Right cardiac atrium (tissue), 5 donors: Measurements from ENCODE around the gene ATG10. TPM values are rescaled to one million over a fixed set of nuclear protein-coding genes. Genes with fewer than 3 reads are reported as not detected.

Source experiments
- ATAC-seq, 2 donors: fragments of 200-7000 bp; cut with Tn5 transposase; one replicate each; pipeline versions ENCODE4 v1.8.0 to v1.9.1; 2020; ENCODE audit warnings: moderate library complexity in 2 of 2, mild to moderate bottlenecking in 1 of 2
- DNase-seq, 3 donors: peaks; one replicate each; pipeline ENCODE4 v3.0.0-alpha.2; 2020
- H3K27ac ChIP-seq: one replicate; pipeline ENCODE4 v1.5.1; 2013; ENCODE audit warnings: mild to moderate bottlenecking, low read length, control low read depth, moderate library complexity
- H3K27me3 ChIP-seq: one replicate; pipeline ENCODE4 v1.6.1; 2013; ENCODE audit not compliant: control insufficient read depth, insufficient read depth
- H3K4me1 ChIP-seq: one replicate; pipeline ENCODE4 v1.6.1; 2013; ENCODE audit warnings: low read length; ENCODE audit not compliant: control insufficient read depth, insufficient read depth
- H3K4me3 ChIP-seq: one replicate; pipeline ENCODE4 v1.5.1; 2013; ENCODE audit warnings: low read length, control low read depth
- H3K9me3 ChIP-seq: one replicate; pipeline ENCODE4 v1.6.1; 2013; ENCODE audit warnings: low read length; ENCODE audit not compliant: control insufficient read depth
- WGBS: extraction: QIAGEN DNeasy Blood & Tissue Kit; methylation state at CpG from one replicate; pipeline ENCODE4 v1.1.7; 2013; 5-methylcytosine and 5-hydroxymethylcytosine counted together
- intact Hi-C, 4 donors: fragments of 100-400 bp; cut with DNase I; formaldehyde crosslinking; loops; one replicate each; pipeline versions ENCODE4 v1.11.0 to v1.14.0; 2022 to 2023
- long read RNA-seq, 4 donors: library from polyadenylated mRNA; unstranded; transcript quantifications; one replicate each; pipeline ENCODE4 v2.0.0, GENCODE V29; 2020 to 2021
- polyA plus RNA-seq: library from polyadenylated mRNA; stranded (reverse); fragments of 200-250 nt; gene quantifications from one replicate; pipeline ENCODE4 v1.2.3, GENCODE V29; 2013
- total RNA-seq, 4 donors: library from RNA; stranded (reverse); fragmentation: NEBNext Ultra II Directional; extraction: Animal tissue kit (Norgen Biotek cat#: 25700); gene quantifications; one replicate each; pipeline ENCODE4 v1.2.1, GENCODE V29; 2021
- donor health status: healthy with polysubstance abuse.
- donor health status: DM: no; HTN: yes; CAD: no.
- donor health status: DM: no; HTN: no; CAD: no.
- donor health status: DM: no; HTN: yes; CAD: no; lungs with severe emphysema.
- donor health status: DM: yes; HTN: yes; CAD: no.

The ATG10 gene
- total RNA-seq (1 to 10 TPM; 4.8 to 7.6 (median 5.2) TPM), polyA plus RNA-seq (5.3 TPM)
- long read RNA-seq, donor 1, partial matches to known transcripts = 2 of 23 reads
- long read RNA-seq, donor 1, other reads (novel, unspliced or antisense) = 14 of 23 reads
- long read RNA-seq, donor 2, partial matches to known transcripts = 0 of 1 reads
- long read RNA-seq, donor 2, other reads (novel, unspliced or antisense) = 0 of 1 reads
- long read RNA-seq, donor 3, transcript ATG10-201 (8 exons, 3,033 nt) = major isoform, 7 of 25 reads
- long read RNA-seq, donor 3, partial matches to known transcripts = 1 of 25 reads
- long read RNA-seq, donor 3, other reads (novel, unspliced or antisense) = 14 of 25 reads
- long read RNA-seq, donor 4, partial matches to known transcripts = 0 of 2 reads
- long read RNA-seq, donor 4, other reads (novel, unspliced or antisense) = 0 of 2 reads

DNA sequence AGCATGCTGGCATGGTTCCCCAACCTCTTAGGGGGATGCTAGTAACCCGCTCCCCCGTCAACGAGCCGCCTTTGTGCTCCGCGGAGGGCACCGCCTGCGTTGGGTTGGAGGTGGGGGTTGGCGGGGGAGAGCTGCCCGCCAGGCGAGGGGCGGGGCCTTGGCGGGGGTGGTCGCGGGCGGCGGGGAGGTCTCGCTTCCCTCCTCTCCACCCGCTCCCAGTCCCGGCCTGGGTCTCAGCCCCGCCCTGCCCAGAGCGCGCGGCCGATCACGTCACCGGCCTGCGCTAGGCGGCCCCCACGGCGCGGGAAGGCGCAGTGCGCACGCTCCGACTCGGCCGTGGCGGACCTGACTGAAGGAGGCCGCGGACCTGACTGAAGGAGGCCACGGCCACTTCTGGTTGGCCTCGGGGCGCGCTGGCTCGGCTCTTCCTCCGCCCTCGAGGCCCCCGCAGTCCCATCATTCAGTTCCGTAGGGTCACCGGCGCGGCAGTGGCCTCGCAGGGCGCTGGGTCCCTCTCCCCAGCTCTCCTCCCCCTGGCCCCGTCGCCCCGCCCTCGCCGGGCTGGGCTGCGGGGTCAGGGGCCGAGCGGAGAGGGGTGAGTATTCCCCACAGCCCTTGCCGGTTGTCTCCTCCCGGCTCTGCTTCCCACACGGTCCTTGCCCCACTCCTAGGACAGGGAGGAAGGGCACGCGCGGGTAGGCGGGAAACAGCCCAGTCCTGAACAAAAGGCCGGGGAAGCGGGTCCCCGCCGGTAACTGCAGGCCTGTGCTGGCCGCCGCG, at the start of gene ATG10:
Gene ATG10 (plus strand): TSS at position 312 of the 780 bp plus-strand sequence. CDS start 15,548 bp downstream, outside the sequence.
- H3K27ac ChIP-seq = peak within 1 kb of the TSS; percentile 92
- under 1% methylated on average over 77 of the region's 77 CpGs for WGBS
- intact Hi-C loops = loop anchor here in 2 of 4 donors (5.0 kb wide), 1 partner anchor 120 kb away; no protein-coding TSS in a partner anchor

DNA sequence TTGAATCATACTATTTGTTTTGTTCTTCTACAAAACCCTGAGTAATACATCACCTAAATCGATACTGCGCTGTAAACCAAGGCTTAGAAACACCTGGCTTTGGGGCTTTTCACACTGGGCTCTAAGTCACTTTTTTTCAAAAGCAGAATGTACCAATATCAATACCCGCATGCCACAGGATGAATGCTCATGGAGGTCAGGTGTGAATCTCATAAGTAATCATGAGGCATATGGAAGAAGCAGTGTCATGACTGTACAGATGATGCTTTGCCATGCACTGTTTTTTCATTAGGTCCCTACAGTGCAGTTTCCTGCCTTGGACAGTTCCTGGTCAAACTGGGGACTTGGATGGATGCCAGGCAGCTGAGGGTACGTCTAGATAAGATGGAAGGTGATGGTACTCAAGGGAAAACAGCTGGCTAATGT, 49.0 kb upstream of the ATG10 start:
- Histone ChIP-seq H3K27ac (no peak overlapping the region), H3K4me3 (no peak overlapping the region), H3K4me1 (no peaks in the 10 kb centered on the region), H3K9me3 (no peaks in the 10 kb centered on the region), H3K27me3 (no peaks in the 10 kb centered on the region)
- ATAC-seq (no peak), DNase-seq (no peak)
- WGBS = 68% methylated on average over 4 of the region's 4 CpGs
- intact Hi-C loops = no loop called here

More for the DNA sequence above, at the start of gene ATG10:
- Histone ChIP-seq H3K9me3 (no peaks in the 10 kb centered on the region), H3K27me3 (no peaks in the 10 kb centered on the region), H3K4me1 (no peaks in the 10 kb centered on the region), H3K4me3 (peak within 1 kb of the TSS; percentile 50)
- DNase-seq = peak; percentile 93 to 98 (median 97)
- ATAC-seq = peak; percentile 100

DNA sequence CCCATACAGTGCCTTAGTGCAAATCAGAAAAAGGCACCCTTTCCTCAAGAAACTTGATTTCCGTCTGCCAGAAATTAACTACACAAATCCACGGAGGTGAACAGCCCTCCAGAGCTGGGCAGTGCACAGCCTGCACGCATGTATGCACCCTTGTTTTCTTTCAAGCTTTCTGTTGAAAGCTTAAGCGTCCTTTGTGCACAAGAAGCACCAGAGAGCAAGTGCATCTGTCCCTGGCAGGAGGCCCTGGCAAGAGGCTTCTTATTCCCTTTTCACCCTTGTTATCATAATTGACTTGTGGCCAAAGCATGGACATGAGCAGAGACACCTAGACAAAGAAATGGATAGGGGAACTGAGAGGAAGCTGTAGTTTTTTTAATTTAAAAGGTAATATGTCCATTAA, 47.4 kb upstream of the ATG10 start:
- ATAC-seq (peak; percentile 55 to 68), DNase-seq (peak; percentile 16 to 74 (median 58))
- 25% methylated on average over 4 of the region's 4 CpGs for WGBS

GRCh38 chr5:81925009-81925408, 46.8 kb upstream of the ATG10 start:
- DNase-seq = no peak
- no peak overlapping the region for H3K27ac ChIP-seq
- H3K4me3 ChIP-seq = no peak overlapping the region
- no peak for ATAC-seq
- H3K4me1 ChIP-seq = peaks cover 1% of the 10 kb centered on the region
- WGBS = 80% methylated on average over 4 of the region's 4 CpGs
- no peaks in the 10 kb centered on the region for H3K9me3 ChIP-seq
- H3K27me3 ChIP-seq = no peaks in the 10 kb centered on the region
- intact Hi-C loops = no loop called here

More for the DNA sequence above, 47.4 kb upstream of the ATG10 start:
- H3K4me3 ChIP-seq = no peak overlapping the region
- no peaks in the 10 kb centered on the region for H3K9me3 ChIP-seq
- H3K27me3 ChIP-seq = no peaks in the 10 kb centered on the region
- H3K4me1 ChIP-seq = peaks cover 1% of the 10 kb centered on the region
- no peak overlapping the region for H3K27ac ChIP-seq
- intact Hi-C loops = no loop called here

DNA sequence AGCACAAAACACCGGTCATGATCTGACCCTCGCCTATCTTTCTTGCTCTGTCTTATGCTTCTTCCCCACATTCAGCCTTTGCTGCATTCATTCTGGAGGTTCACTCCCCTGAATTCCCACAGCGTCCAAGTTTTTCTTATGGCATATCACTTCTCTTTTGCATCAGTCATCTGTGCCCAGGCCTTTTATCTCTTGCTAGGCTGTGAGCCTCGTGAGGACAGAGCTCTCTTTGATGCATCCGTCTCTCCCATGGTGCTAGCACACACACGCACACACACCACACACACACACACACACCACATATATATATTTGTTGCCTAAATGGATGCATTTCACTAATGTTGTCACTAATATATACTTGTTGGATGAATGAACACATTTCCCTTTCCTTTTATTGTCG, 45.8 kb upstream of the ATG10 start:
- H3K27me3 ChIP-seq = no peaks in the 10 kb centered on the region
- 62% methylated on average over 7 of the region's 7 CpGs for WGBS
- ATAC-seq = peak in 1 of 2 donors; percentile 54
- intact Hi-C loops = no loop called here
- H3K4me1 ChIP-seq = peaks cover 1% of the 10 kb centered on the region
- H3K9me3 ChIP-seq = no peaks in the 10 kb centered on the region
- DNase-seq = no peak
- H3K27ac ChIP-seq = no peak overlapping the region
- H3K4me3 ChIP-seq = no peak overlapping the region

DNA sequence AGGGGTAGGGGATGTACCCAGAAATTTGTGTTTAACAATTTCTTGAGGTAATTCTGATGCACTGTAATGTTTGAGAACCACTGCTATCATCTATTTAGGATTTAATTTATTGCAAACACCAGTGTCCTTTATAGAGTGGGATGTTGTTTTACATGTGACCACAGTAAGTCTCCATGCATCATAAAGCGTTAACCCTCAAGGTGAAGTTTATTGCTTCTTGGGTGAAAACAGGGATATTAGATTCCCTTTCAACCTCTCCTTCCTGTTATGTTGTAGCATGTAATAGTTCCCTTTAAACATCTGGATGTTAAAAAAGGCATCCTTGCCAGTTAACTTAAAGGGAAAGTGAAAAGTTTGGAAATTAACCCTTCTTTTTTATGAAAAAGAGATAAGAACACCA, 35.8 kb upstream of the ATG10 start:
- H3K4me3 ChIP-seq = no peak overlapping the region
- intact Hi-C loops = no loop called here
- 74% methylated on average over 1 of the region's 1 CpG for WGBS
- DNase-seq (no peak), ATAC-seq (no peak)
- no peaks in the 10 kb centered on the region for H3K27me3 ChIP-seq
- H3K27ac ChIP-seq = no peak overlapping the region
- no peaks in the 10 kb centered on the region for H3K4me1 ChIP-seq
- no peaks in the 10 kb centered on the region for H3K9me3 ChIP-seq

- Histone ChIP-seq H3K4me1 (no peaks in the 10 kb centered on the region), H3K4me3 (no peak overlapping the region), H3K27me3 (no peaks in the 10 kb centered on the region), H3K9me3 (no peaks in the 10 kb centered on the region), H3K27ac (no peak overlapping the region)
- no peak for DNase-seq
- ATAC-seq = no peak
- intact Hi-C loops = no loop called here
These were observed 35.1 kb upstream of the ATG10 start for GRCh38 chr5:81936750-81937149.

DNA sequence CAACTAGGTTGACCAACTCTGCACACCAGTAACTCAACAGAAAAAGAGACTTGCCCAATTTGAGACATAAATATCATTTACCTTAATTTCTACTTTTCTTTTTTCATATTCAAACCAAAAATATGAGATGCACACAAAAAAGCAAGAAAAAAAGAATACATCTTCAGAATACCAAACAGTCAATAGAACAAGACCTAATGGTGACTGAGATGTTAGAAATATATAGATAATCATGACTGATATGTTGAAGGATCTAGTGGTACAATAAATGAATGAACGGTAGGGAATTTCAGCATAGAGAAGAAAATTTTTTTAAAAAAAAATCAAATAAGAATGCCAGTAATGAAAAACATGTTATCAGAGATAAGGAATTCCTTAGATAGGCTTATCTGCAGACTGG, 29.1 kb upstream of the ATG10 start:
- Histone ChIP-seq H3K4me1 (no peaks in the 10 kb centered on the region), H3K9me3 (no peaks in the 10 kb centered on the region), H3K27ac (no peak overlapping the region), H3K27me3 (no peaks in the 10 kb centered on the region), H3K4me3 (no peak overlapping the region)
- DNase-seq = no peak
- intact Hi-C loops = no loop called here
- whole genome bisulfite sequencing = 80% methylated on average over 1 of the region's 1 CpG
- no peak for ATAC-seq

DNA sequence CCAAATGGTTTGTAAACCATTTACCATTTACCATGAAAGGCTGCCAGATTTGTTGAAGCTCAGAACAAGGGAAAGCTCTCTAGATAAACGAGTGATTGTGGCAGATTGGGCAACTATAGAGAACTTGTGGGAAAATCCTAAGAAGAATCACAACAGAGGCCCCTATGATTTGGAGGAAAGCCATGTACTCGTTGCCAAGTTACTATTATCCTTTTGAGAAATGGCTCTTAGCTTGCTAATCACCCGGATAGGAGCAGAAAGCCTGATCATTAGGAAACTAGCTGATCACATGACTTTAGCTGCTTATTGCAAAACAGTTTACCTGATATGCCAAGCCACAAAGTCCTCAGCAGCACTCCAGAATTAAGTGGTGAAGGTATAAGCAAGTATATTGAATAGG, 23.5 kb upstream of the ATG10 start:
- Histone ChIP-seq H3K4me1 (peaks cover 5% of the 10 kb centered on the region), H3K27me3 (no peaks in the 10 kb centered on the region), H3K27ac (no peak overlapping the region), H3K9me3 (no peaks in the 10 kb centered on the region), H3K4me3 (no peak overlapping the region)
- DNase-seq = no peak
- ATAC-seq = no peak
- intact Hi-C loops = no loop called here
- 55% methylated on average over 3 of the region's 3 CpGs for WGBS

DNA sequence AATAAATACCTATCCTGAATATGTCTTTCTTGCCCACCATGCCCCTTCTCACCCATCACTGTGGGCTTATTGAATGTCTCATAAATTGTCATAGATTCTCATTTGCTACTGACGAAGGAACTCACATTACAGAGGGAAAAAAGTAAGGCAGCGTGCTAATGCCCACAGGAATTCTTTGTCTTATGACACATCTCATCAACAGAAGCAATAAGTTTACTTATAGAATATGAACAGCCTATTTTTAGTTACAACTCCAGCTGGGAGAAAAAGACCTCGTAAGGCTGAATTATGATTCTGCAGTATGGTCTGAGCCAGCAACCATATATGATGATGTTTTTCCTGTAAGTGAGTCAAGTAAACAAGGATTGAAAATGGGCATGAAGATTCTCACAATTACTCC, 22.4 kb upstream of the ATG10 start:
- Histone ChIP-seq H3K27me3 (no peaks in the 10 kb centered on the region), H3K4me1 (peaks cover 5% of the 10 kb centered on the region), H3K27ac (no peak overlapping the region), H3K9me3 (no peaks in the 10 kb centered on the region), H3K4me3 (no peak overlapping the region)
- intact Hi-C loops = no loop called here
- 90% methylated on average over 3 of the region's 3 CpGs for WGBS
- DNase-seq (no peak), ATAC-seq (no peak)

GRCh38 chr5:81950996-81951395, 20.8 kb upstream of the ATG10 start:
- ATAC-seq = no peak
- intact Hi-C loops = no loop called here
- no peak for DNase-seq
- H3K27ac ChIP-seq = no peak overlapping the region
- H3K9me3 ChIP-seq = no peaks in the 10 kb centered on the region
- H3K27me3 ChIP-seq = no peaks in the 10 kb centered on the region
- WGBS = 12% methylated on average over 1 of the region's 1 CpG
- no peak overlapping the region for H3K4me3 ChIP-seq
- peaks cover 5% of the 10 kb centered on the region for H3K4me1 ChIP-seq
